HG03439 (cell line): ENCODE data around the gene MYRFL.
"Not testable (repeated sequence)": the region's sequence is repeated elsewhere in the genome, so short reads cannot be mapped to it uniquely, and the experiment has no call there.

ENCODE experiments used
- ATAC-seq: cut with Tn5 transposase; IDR thresholded peaks from one replicate; pipeline ENCODE4 v1.9.1; 2021; ENCODE audit warnings: mild to moderate bottlenecking, moderate library complexity; ENCODE audit not compliant: unreplicated experiment

Gene MYRFL

GRCh38 chr12:69824966-69825560, at the start of gene MYRFL:
MYRFL (plus strand) TSS chr12:69825227; CDS start chr12:69825518, 291 bp downstream.
- ATAC-seq, result no peak

- ATAC-seq, result no peak
Observed at GRCh38 chr12:69779928-69780327, 45.1 kb upstream of the MYRFL start.

- no peak for ATAC-seq
Observed at GRCh38 chr12:69783365-69783764, 41.7 kb upstream of the MYRFL start.

GRCh38 chr12:69789351-69789750, 35.7 kb upstream of the MYRFL start:
- no peak for ATAC-seq

GRCh38 chr12:69792533-69792932, 32.5 kb upstream of the MYRFL start:
- no peak for ATAC-seq

- not testable (repeated sequence) for ATAC-seq
Observed at GRCh38 chr12:69807101-69807897, 17.7 kb upstream of the MYRFL start.

- no peak for ATAC-seq
Observed at GRCh38 chr12:69810870-69811498, 14.0 kb upstream of the MYRFL start.

- ATAC-seq, result no peak
Observed at GRCh38 chr12:69816082-69816481, 8.9 kb upstream of the MYRFL start.

GRCh38 chr12:69821032-69821455, 4.0 kb upstream of the MYRFL start:
- no peak for ATAC-seq

GRCh38 chr12:69821456-69822159, 3.4 kb upstream of the MYRFL start:
- ATAC-seq, result no peak

- no peak for ATAC-seq
Observed at GRCh38 chr12:69822201-69822860, 2.7 kb upstream of the MYRFL start.

- ATAC-seq, result no peak
Observed at GRCh38 chr12:69824028-69824427, 999 bp upstream of the MYRFL start.

GRCh38 chr12:69828897-69829296, 3.9 kb downstream of the MYRFL start:
- ATAC-seq, result no peak

GRCh38 chr12:69833696-69834095, 8.7 kb downstream of the MYRFL start:
- ATAC-seq, result no peak

- ATAC-seq, result no peak
Observed at GRCh38 chr12:69834147-69834546, 9.1 kb downstream of the MYRFL start.

GRCh38 chr12:69834576-69834975, 9.5 kb downstream of the MYRFL start:
- no peak for ATAC-seq

- no peak for ATAC-seq
Observed at GRCh38 chr12:69835081-69835480, 10.1 kb downstream of the MYRFL start.

GRCh38 chr12:69836015-69836414, 11.0 kb downstream of the MYRFL start:
- ATAC-seq, result no peak

GRCh38 chr12:69837191-69837590, 12.2 kb downstream of the MYRFL start:
- ATAC-seq, result no peak

- ATAC-seq, result no peak
Observed at GRCh38 chr12:69837657-69838415, 12.8 kb downstream of the MYRFL start.
